ENCODE results near the gene SWSAP1. TPM values are rescaled to one million over a fixed set of nuclear protein-coding genes. Genes with fewer than 3 reads are reported as not detected.

SWSAP1 gene
- total and polyA plus RNA-seq, 2 of the 8 experiments (the other 6 are each of a cell fraction or from before 2014, with no cell fraction given): 3.1 to 5.2 TPM

- no peak overlapping the region for H2BK20ac ChIP-seq (ENCODE audit: low read length)
- H2AK5ac ChIP-seq (ENCODE audit: low read depth, low read length): no peak overlapping the region
- H3K79me2 ChIP-seq (ENCODE audit: control insufficient read depth in 1 of 2, insufficient read depth in 2 of 2, low read length in 2 of 2): no peaks in the 10 kb centered on the region
- no peak overlapping the region for H3K27ac ChIP-seq (ENCODE audit: low read depth, low read length)
- no peak overlapping the region for H3K4me3 ChIP-seq (ENCODE audit: extremely low read depth in 1 of 4, insufficient read depth in 2 of 4, low read depth in 3 of 4, low read length in 4 of 4)
- no peak overlapping the region for H4K5ac ChIP-seq (ENCODE audit: insufficient read length, low read depth, low read length)
- H3K18ac ChIP-seq (ENCODE audit: extremely low read depth, low read length): no peak overlapping the region
- H3K9ac ChIP-seq (replicated peaks in 1 of 4; ENCODE audit: extremely low read depth in 1 of 4, low read depth in 3 of 4, low read length in 3 of 4): no peak overlapping the region
- H2AFZ ChIP-seq (ENCODE audit: low read length): no peak overlapping the region
- no peak overlapping the region for H2BK120ac ChIP-seq (replicated peaks; ENCODE audit: low read depth, low read length)
- FAIRE-seq (no peak), DNase-seq (ENCODE audit: low read depth in 1 of 2, low spot score in 2 of 2) (no peak)
- H3K4ac ChIP-seq (replicated peaks; ENCODE audit: insufficient read length, low read depth, low read length): no peak overlapping the region
- no peak overlapping the region for H3K56ac ChIP-seq (replicated peaks; ENCODE audit: insufficient read length, low read depth, low read length)
- peaks cover 0 to 3% of the 10 kb centered on the region in 2 experiments for H4K20me1 ChIP-seq (replicated peaks in 1 of 2; ENCODE audit: control insufficient read depth in 1 of 2, insufficient read depth in 2 of 2, low read length in 2 of 2)
- H3K27me3 ChIP-seq (replicated peaks in 1 of 4; ENCODE audit: control insufficient read depth in 3 of 4, extremely low read depth in 1 of 4, insufficient read depth in 3 of 4, low read length in 3 of 4): no peaks in the 10 kb centered on the region
- H2BK5ac ChIP-seq (ENCODE audit: low read depth, low read length): no peak overlapping the region
- 93% methylated on average over 2 of the region's 2 CpGs; no CpG with 5 or more reads in 1 of the 2 experiments for WGBS, 2 experiments (ENCODE audit: extremely low coverage in 1 of 2, insufficient coverage in 1 of 2, insufficient read length in 1 of 2, insufficient replicate concordance in 2 of 2, low coverage in 1 of 2, low lambda C conversion rate in 2 of 2, missing lambda C conversion rate in 1 of 2)
- H3K23ac ChIP-seq (ENCODE audit: insufficient read length): no peak overlapping the region
- ChIA-PET POLR2A (ENCODE audit: partially characterized antibody) (interaction anchor here (1.8 to 2.8 kb wide), 2 partner anchors 13 to 15 kb away, joined by 4 to 9 read pairs; no protein-coding TSS in a partner anchor), CTCF (ENCODE audit: partially characterized antibody) (interaction anchor here (0.6 to 7.0 kb wide), 8 partner anchors 10 to 1782 kb away, joined by 3 to 49 read pairs (median 3); partner anchors contain the start of gene EPOR)
- H2BK15ac ChIP-seq (ENCODE audit: low read length): no peak overlapping the region
- H2BK12ac ChIP-seq (ENCODE audit: low read depth, low read length): no peak overlapping the region
- H3K36me3 ChIP-seq (ENCODE audit: control insufficient read depth in 2 of 4, insufficient read depth in 4 of 4, low read length in 3 of 4): peaks cover 0 to 3% (median 0%) of the 10 kb centered on the region in 4 experiments; a peak in 1 of 8 replicates
- no peak overlapping the region for H3K14ac ChIP-seq (ENCODE audit: insufficient read length)
- H3K4me1 ChIP-seq (replicated peaks in 1 of 4; ENCODE audit: control insufficient read depth in 3 of 4, insufficient read depth in 4 of 4, low read length in 3 of 4): peaks cover 0 to 1% (median 0%) of the 10 kb centered on the region in 4 experiments; a peak in 2 of 7 replicates
- H3K79me1 ChIP-seq (ENCODE audit: low read depth, low read length): no peaks in the 10 kb centered on the region
- H4K8ac ChIP-seq (ENCODE audit: extremely low read depth, insufficient read depth, low read length): no peak overlapping the region
- no peaks in the 10 kb centered on the region for H3K23me2 ChIP-seq (ENCODE audit: low read depth, low read length)
- no peak overlapping the region for H3K4me2 ChIP-seq (ENCODE audit: insufficient read depth in 1 of 2, low read depth in 2 of 2, low read length in 2 of 2)
- no peaks in the 10 kb centered on the region for H3K9me3 ChIP-seq (ENCODE audit: insufficient read depth in 2 of 2, low read depth in 1 of 2, low read length in 1 of 2)
- TF ChIP-seq CTBP2 (IDR thresholded peaks at IDR 0.05; ENCODE audit: borderline replicate concordance, insufficient read depth, insufficient read length, low read length) (no peak), POU5F1 (IDR thresholded peaks at IDR 0.05; ENCODE audit: low read depth, low read length) (no peak), ATF2 (IDR thresholded peaks at IDR 0.05; ENCODE audit: low read length) (no peak), MAX (IDR thresholded peaks at IDR 0.05) (no peak), TAF1 (IDR thresholded peaks at IDR 0.05; ENCODE audit: low read depth, low read length) (no peak), SP2 (IDR thresholded peaks at IDR 0.05; ENCODE audit: low read length) (no peak), EZH2 (IDR thresholded peaks at IDR 0.05; ENCODE audit: low read depth, low read length, severe bottlenecking) (no peak), SAP30 (IDR thresholded peaks at IDR 0.05; ENCODE audit: insufficient read depth, insufficient replicate concordance, low read length) (no peak), ATF3 (IDR thresholded peaks at IDR 0.05; ENCODE audit: insufficient read depth, low read depth, low read length) (no peak)
- no peak overlapping the region for H4K91ac ChIP-seq (replicated peaks; ENCODE audit: insufficient read length, low read length)
Observed at GRCh38 chr19:11367528-11367927, 6.9 kb upstream of the SWSAP1 start.
